ENCODE measurements around the gene FIBCD1. TPM values are rescaled to one million over a fixed set of nuclear protein-coding genes. Genes with fewer than 3 reads are reported as not detected.

The FIBCD1 gene
- total RNA-seq, 2 donors from 2014 or later, result 0.14 TPM; not detected in 1

DNA sequence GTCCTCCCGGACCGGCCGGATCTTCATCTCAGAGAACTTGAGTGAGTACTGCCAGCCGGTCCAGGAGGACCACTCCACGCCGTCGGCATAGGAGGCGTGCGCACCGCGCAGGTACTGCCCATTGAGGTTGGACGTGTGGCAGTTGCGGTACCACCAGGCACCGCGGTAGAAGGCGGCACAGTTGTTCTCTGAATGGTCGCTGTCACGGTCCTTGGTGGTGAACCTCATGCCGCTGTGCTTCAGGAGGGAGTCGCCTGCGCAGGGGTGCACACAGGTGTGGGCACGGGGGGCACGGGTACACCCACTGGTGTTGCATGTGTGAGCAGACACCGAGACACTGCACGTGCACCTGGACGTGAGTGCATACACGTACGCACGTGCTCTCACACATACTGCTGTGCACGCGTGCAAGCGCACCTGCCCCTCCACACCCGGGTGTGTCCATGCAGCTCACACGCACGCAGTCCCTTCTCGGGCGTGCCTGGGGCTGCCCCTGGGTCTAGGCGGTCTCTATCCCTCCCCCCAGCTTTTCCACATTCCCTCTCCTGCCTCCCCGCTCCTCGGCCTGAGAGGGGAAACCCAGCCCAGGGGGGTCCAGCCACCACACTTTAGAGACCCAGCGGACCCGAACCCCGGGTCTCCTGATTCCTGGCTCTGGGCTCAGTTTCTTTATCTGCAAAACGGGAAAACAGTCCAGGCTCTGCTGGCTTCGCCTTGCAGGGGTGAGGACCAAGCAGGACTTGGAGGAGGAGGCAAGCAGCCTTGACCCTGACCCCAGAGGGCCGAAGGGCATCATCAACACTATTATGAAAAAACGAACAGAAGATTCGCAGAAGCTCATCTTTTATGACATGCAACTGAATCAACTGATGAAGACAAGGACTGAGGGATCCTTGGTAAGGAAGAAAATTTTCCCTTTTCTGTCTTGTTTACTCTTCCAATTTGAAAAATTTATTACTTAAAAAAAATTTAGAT is 34.7 kb downstream of the FIBCD1 start:
- no peak for DNase-seq (ENCODE audit: low spot score)
- intact Hi-C loops (cut with DNase I), result no loop called here

DNA sequence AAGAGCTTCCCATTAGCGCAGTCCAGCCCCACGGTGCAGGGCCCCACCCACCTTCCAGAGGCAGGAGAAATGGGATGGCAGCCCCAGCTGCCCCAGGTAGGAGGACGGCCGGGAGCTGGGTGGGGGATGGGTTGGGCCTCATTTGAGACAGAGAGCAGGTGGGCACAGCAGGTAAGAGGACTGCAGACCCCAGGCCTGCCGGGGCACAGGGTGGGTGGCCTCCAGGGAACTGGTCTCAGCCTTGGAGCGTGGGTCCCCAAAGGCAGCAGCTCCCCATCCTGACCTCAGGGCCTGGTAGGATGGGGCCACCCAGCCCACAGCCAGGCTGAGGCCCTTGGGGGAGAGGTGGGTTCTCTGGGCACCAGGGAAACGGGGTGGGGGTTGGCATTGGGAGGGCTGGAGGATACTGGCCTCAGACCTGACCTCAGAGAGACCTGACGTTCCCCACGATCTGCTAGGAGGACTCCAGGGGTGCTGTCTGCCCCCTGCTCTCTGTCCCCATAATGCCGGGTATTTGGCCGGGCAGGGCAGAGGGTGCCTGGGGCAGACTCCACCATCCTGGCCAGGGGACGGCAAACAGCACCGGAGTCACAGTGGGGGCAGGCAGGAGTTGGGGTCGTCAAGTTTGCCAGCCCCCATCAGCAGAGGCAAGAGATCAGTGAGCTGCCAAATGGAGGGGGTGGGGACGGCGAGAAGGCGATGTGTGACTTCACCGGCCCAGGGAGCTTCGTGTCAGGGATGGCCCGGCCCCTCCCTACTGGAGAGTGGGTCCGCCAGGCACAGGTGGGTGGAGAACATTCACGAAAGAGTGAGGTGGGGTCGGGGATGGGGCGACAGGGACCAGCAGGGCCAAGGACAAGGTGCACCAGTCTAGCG is 35.6 kb downstream of the FIBCD1 start:
- intact Hi-C loops (cut with DNase I), result no loop called here
- DNase-seq (ENCODE audit: low spot score), result no peak

DNA sequence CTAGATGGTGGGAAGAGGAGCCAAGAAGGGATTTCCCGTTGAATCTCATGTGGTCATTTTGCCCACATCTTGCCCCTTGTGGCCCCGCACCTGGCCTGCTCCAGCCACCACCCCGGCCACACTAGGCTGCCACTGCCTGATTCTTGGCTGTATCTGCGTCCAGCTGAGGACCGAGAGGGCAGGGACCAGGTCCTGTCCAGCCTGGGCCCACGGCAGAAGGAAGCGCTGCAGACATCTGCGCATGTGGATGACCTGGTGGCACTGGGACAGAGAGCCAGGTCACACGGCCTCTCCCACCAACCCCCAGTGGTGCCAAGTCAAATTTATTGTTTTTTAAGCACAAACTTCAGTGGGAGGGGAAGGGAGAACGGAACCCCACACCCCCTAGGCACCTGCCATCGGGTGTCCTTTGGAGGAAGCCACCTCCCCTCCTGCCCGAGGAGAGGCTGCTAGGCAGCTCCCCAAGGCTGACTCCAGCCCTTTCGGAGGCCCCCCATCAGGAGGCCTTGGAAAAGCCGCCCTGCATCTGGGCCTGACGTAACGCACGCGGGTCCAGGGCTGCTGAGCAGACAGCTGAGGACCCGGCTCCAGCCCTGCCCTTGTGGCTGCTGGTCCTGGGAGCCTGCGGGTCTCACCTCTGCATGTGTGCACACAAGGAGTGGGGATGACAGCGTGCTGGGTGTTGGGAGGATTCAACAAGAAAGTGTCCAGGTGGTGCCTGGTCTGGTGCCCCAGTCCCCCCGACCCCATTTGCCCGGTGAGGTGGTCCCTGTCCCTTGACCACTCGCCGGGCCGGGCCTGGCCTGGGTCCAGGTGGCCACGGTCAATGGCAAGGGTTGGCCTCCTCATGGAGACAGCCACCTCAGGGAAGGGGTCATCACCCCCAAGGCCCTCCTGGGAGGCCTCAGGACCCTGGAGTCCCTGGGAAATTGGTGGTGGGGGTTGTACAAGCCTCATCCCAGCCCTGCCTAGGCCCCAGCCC is 36.6 kb downstream of the FIBCD1 start:
- intact Hi-C loops (cut with DNase I), result no loop called here
- no peak for DNase-seq (ENCODE audit: low spot score)

DNA sequence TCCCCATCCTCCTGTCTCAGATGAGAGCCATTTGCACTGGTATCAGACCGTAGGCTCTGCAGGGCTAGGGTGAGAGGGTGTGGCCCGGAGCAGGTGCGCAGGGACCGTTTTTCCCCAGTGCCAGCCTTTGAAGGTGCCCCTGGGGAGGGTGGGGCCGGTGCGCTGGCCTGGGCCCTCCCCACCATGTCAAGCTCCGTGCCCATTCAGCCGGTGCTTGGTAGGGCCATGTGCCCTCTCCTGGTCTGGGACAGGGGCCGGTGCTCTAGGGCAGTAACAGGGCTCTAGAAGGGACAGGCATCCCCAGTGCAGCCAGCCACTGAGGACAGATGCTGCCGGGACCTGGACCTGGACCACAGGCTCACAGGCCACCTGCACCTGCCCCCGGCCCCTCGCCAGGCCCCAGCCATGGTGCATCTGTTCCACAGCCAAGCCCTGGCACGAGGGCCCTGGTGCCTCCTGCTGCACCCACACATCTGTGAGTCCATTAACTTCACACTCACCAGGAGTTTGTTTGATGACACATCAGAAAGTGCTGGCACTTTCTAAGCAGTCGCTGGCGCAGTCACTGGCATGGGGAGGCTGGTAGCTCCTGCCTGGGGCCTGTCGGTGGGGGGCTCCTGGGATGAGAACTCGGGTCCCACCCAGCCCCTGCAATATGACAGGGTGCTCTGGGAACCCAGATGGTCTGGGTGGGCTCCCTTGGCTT is 37.4 kb downstream of the FIBCD1 start:
- no peak for DNase-seq (ENCODE audit: low spot score)
- intact Hi-C loops (cut with DNase I), result no loop called here

DNA sequence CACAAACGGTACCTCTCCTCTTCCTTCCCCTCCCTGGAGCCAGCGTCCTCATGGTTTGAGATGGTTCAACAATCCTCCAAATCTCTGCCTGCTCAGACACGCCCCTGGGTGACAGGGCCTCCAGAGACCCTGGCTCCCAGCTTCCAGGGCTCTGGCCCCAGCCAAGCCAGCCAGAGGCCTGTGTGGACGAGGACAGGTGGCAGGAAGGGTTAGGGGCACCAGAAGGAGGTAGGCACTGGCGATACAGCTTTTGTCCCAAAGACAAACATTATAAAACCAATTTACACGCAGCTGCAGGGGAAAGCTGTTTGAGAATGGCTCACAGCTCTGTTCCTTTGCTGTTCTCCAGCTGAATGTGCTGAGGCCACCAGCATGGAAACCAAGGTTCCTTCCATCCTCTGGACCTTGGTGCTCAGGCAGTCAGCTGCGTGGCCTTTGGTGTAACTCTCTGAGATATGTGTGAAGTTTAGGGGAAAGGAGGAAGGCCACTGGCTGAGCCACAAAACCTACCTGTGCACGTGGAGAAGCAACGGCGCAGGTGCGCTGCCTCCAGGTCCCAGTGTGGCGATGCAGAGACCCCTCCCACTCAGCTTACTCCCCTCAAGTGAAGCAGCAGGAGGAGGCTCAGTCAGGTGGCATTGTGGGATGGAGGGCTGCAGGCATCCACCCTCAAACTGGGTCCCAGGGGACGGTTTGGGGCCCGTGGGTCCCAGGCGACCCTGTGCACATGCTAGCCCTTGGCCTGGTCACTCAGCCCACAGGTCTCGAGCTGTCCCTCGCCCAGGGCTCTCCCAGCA is 38.1 kb downstream of the FIBCD1 start:
- no peak for DNase-seq (ENCODE audit: low spot score)
- intact Hi-C loops (cut with DNase I), result no loop called here

DNA sequence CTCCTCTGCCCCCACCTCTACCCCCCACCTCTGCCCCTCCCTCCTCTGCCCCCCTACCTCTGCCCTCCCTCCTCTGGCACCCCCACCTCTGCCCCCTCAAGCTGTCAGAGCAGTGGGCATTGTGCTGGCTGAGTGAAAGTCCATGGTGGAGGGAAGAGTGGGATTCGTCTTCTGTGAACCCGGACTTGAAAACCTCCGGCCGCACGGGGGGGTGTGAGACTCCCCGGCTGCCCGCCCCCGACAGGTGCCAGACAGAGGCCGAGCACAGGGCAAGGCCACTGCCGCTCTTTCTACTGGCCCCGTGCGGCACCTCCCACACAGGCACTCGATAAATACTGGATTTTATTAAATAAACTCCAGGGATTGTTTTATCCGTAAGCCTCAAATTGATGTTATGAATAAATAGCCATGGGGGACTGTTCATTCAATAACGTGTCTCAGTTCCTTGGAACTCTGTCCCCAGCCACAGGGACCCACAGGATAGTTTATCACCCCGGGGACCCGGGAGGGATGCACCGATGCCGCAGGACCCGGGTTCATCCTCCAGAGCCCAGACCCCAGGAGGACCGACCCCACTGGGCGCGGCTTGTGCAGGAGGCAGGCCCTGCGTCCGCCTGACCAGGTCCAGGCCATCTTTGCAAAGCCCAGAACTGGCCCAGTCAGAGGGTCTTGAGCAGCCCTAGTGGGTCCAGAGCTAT is 39.8 kb downstream of the FIBCD1 start:
- intact Hi-C loops (cut with DNase I), result loop anchor here in 1 of 2 donors (10.0 kb wide), 1 partner anchor 96 kb away; no protein-coding TSS in a partner anchor
- no peak for DNase-seq (ENCODE audit: low spot score)

DNA sequence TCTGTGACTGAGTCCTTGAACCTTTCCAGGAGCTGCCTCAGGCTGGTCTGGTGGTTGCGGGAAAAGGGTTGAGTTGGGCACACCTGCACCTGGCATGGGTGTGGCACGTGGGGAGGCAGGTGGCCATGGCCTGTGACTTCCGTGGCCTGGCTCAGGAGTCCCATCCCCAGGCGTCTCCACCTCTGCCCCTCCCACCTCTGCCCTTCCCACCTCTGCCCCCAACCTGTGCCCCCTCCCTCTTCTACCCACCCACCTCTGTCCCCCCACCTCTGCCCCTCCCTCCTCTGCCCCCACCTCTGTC is 40.5 kb downstream of the FIBCD1 start:
- intact Hi-C loops (cut with DNase I), result loop anchor here in 1 of 2 donors (10.0 kb wide), 1 partner anchor 96 kb away; no protein-coding TSS in a partner anchor
- DNase-seq (ENCODE audit: low spot score), result no peak

DNA sequence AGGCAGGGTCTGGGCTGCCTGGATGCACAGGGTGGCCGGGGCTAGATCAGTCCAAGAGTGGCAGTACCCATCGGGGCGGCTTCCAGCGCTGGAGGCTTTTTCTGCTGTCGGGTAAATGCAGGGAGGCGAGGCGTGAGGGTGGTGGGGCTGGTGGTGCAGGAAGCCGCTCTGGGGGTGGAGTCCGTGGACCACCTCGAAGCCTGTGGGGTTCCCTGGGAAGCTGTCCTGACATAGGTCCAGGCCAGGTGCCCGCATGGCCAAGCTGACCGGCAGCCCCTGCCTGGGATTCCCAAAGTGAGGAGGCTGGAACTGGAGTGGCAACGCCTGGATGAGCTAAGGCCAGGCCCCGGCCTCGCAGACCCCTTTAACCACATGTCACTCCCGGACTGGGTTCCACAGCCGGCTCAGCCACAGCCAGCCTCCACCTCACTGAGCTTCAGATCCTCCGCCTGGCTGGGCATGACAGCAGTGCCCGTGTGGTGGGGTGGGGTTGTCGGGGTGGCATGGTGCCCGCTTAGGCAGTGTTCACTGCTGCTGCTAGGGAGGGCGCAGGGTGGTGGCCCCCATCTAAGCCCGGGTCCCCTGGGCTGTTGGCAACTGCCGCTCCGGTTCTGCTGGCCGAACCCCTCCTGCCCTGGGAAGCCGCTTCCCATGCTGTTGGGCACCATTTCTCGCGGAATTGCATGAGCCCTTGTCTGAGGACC is 41.0 kb downstream of the FIBCD1 start:
- intact Hi-C loops (cut with DNase I), result loop anchor here in 1 of 2 donors (10.0 kb wide), 1 partner anchor 97 kb away; no protein-coding TSS in a partner anchor
- no peak for DNase-seq (ENCODE audit: low spot score)

DNA sequence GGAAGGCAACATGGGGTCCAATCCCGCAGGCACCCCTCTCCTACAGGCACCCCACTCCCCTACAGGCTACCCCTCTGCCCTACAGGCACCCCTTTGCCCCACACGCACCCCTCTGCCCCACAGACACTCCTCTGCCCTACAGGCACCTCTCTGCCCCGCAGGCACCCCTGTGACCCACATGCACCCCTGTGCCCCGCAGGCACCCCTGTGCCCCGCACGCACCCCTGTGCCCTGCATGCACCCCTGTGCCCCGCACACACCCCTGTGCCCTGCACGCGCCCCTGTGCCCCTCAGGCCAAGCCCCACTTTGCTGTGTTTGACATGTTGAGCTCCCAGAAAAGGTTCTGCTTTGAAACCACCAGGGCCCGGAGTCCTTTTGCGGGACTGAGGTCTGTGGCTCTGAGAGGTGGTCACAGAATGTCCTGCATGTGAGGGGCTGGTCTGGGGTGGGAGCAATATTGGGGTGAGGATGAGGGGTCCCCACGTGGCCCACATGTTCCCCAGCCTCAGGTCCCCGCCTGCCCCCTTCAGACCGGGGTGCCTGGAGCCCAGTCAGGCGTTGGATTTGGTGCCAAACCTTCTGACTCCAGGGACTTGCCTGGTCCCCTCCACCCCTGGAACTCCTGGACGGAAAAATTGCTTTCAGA is 41.8 kb downstream of the FIBCD1 start:
- no peak for DNase-seq (ENCODE audit: low spot score)
- intact Hi-C loops (cut with DNase I), result loop anchor here in 1 of 2 donors (10.0 kb wide), 1 partner anchor 98 kb away; no protein-coding TSS in a partner anchor

DNA sequence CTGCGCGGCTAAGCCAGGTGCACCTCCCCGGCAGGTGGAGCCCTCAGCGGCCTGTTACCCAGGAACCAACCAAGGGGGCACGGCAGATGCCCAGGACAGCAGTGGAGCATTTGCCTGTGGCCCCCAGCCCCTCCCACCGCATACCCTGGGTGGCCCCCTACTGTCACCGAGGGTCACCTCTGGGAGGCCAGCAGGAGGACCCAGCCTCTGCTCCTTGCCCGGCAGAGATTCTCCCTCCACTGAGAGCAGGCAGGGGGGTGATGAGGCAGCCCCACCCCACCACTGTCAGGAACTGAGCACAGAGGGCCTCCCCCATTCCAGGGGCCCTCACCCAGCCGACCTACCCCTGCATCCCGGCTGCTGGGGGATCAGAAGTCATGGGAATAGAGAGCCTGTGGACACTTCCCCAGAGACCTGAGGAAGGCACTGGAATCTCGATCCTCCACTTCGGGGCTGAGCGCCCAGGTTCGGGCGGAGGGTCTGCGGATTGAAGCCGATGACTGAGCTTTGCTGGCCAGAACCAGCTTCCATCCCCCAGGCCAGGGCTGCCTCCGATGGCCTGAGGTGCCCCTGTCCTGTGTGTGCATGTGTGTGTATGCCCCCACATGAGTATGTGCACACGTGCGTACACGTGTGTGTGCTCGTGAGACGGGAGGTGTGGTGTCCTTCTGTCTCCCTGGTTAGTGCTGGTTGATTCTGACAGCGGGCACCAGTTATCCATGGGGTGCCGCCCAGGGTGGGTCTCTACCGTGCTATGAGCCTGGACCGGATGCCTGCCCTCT is 42.6 kb downstream of the FIBCD1 start, which contains the start of gene QRFP:
Gene QRFP (minus strand): TSS at position 580 of the 782 bp plus-strand sequence. CDS start 2,974 bp downstream, outside the sequence.
- intact Hi-C loops (cut with DNase I), result loop anchor here in 1 of 2 donors (10.0 kb wide), 1 partner anchor 98 kb away; no protein-coding TSS in a partner anchor
- no peak for DNase-seq (ENCODE audit: low spot score)

DNA sequence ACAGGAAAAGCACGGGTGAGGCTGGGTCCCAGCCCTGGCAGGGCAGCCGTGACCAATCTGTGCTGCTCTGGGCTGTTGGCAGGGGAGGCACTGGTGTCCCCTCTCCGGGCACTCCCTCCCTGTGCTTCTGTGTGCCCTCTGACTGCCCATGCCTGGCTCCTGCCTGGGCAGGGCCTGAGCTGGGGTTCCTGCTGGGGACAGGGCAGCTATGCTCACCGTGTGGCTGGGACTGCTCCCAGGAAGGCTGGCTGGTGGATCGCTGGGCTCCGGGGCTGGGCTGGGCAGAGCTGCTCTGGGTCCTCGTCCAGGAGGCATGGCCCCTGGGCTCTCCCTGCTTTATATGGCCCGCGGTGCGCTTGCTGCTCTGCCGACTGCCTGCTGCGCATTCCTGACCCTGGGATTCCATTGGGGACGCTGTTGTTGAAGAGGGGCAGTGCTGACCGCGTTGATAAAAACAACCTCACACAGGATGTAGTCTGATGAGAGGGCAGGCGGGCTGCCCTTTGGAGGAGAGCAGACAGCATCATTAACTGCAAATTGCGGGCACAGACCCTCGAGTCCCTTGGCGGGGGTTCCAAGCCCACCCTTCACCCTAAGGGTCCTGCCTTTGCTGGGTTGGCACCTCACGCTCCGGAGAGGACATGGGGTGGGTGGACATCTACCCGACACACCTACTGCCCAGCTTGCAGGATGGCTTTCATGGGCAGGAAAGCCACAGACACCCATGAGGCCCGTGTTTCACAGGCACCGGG is 43.4 kb downstream of the FIBCD1 start:
- DNase-seq (ENCODE audit: low spot score), result no peak
- intact Hi-C loops (cut with DNase I), result loop anchor here in 1 of 2 donors (10.0 kb wide), 1 partner anchor 99 kb away; no protein-coding TSS in a partner anchor

DNA sequence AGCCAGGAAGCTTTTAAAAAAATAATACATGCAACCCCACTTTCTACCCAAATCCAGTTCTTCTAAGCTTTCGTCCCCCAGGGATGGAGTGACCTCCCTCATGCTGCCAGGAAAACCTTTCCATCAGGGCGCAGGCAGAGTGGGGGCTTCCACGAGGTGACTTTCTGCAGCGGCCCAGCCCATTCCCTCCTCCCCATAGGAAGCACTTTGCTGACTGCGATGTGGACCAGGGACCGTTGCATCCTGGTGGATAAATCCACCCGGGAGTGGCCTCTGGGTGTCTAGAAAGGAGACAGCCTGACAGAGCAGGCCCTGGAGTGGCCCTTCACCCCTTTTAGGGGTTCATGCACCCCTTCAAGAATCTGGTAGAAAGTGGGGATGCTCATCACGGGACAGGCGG is 44.0 kb downstream of the FIBCD1 start:
- intact Hi-C loops (cut with DNase I), result loop anchor here in 1 of 2 donors (10.0 kb wide), 1 partner anchor 100 kb away; no protein-coding TSS in a partner anchor
- no peak for DNase-seq (ENCODE audit: low spot score)

DNA sequence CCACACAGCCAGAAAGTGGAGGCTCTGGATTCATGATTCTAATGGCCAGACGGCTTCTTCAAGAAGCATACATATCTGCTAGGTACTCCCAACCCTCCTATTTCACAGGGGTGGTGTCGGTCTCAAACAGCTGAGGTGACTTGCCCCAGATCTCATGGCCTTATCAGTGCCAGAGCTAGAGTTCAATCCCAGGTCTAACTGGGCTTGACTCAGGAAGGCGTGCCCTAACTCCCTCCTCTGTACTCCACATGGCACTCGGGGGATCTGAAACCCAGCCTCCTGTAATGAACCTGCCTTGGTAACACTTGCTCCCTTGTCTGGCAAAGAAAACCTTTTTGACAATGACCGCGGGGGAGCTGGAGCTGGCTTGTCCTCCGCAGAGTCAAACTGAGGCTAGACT is 44.5 kb downstream of the FIBCD1 start:
- intact Hi-C loops (cut with DNase I), result loop anchor here in 1 of 2 donors (10.0 kb wide), 1 partner anchor 100 kb away; no protein-coding TSS in a partner anchor
- no peak for DNase-seq (ENCODE audit: low spot score)

All from posterior vena cava (tissue), 2 donors.